PC-3 (cell line): ENCODE measurements around the gene PER2. TPM values are rescaled to one million over a fixed set of nuclear protein-coding genes. Genes with fewer than 3 reads are reported as not detected.

Source experiments
- ATAC-seq: fragments of 200-7000 bp; cut with Tn5 transposase; 2 replicates; pipeline ENCODE4 v1.9.1; 2020; ENCODE audit warnings: mild to moderate bottlenecking, moderate library complexity
- BruUV-seq: library from RNA; stranded (reverse); fragments of 400-500 nt; replicated peaks from 2 replicates; lab custom pipeline; 2021; lab: Mats Ljungman, UMichigan
- CTCF ChIA-PET: fragments of 300-600 bp; sonication (Branson Sonifier 250); formaldehyde crosslinking; loops from one replicate; lab custom pipeline; 2022; ENCODE audit warnings: antibody characterized with exemption; lab: Charles Lee
- POLR2A ChIA-PET: fragments of 300-600 bp; sonication (Branson Sonifier 250); formaldehyde crosslinking; loops from one replicate; lab custom pipeline; 2022; ENCODE audit warnings: antibody characterized with exemption; ENCODE audit not compliant: unreplicated experiment; lab: Charles Lee
- DNase-seq: peaks from one replicate; pipeline ENCODE4 v3.0.0-alpha.2; 2015
- H2AFZ ChIP-seq: fragments of 300-600 bp; sonication (generic); 2 replicates; pipeline ENCODE4 v1.6.0; 2016; ENCODE audit warnings: antibody characterized with exemption, low read length
- H3F3A ChIP-seq: fragments of 300-600 bp; sonication (generic); one replicate; pipeline ENCODE4 v1.6.0; 2017; ENCODE audit warnings: antibody characterized with exemption, low read length, control low read depth, mild to moderate bottlenecking; ENCODE audit not compliant: unreplicated experiment
- H3K27ac ChIP-seq: fragments of 300-600 bp; sonication (generic); 2 replicates; pipeline ENCODE4 v1.5.1; 2016; ENCODE audit warnings: mild to moderate bottlenecking, low read length
- H3K27me3 ChIP-seq: fragments of 300-600 bp; sonication (generic); 2 replicates; pipeline ENCODE4 v1.6.1; 2016; ENCODE audit warnings: low read length, mixed read lengths
- H3K36me3 ChIP-seq: fragments of 300-600 bp; sonication (generic); 2 replicates; pipeline ENCODE4 v1.6.1; 2016; ENCODE audit warnings: low read depth, mixed run types, low read length, mixed read lengths
- H3K4me1 ChIP-seq: fragments of 300-600 bp; sonication (generic); 2 replicates; pipeline ENCODE4 v1.5.1; 2016; ENCODE audit warnings: low read length; ENCODE audit not compliant: insufficient read depth
- H3K4me2 ChIP-seq: fragments of 300-600 bp; sonication (generic); 2 replicates; pipeline ENCODE4 v1.6.0; 2016; ENCODE audit warnings: low read length
- H3K4me3 ChIP-seq: fragments of 300-600 bp; sonication (generic); 2 replicates; pipeline ENCODE4 v1.5.1; 2016; ENCODE audit warnings: mild to moderate bottlenecking, low read length, mixed read lengths
- H3K79me2 ChIP-seq: fragments of 300-600 bp; sonication (generic); 2 replicates; pipeline ENCODE4 v1.6.1; 2017; ENCODE audit warnings: low read length, mixed read lengths
- H3K9ac ChIP-seq: fragments of 300-600 bp; sonication (generic); 2 replicates; pipeline ENCODE4 v1.6.0; 2016; ENCODE audit warnings: mild to moderate bottlenecking, low read length
- H3K9me2 ChIP-seq: fragments of 300-600 bp; sonication (generic); replicated peaks from 2 replicates; pipeline ENCODE4 v1.6.1; 2016; ENCODE audit warnings: mixed run types, low read length, mixed read lengths
- H3K9me3 ChIP-seq: fragments of 300-600 bp; sonication (generic); 2 replicates; pipeline ENCODE4 v1.6.1; 2016; ENCODE audit warnings: low read length, mixed read lengths
- H4K20me1 ChIP-seq: fragments of 300-600 bp; sonication (generic); 2 replicates; pipeline ENCODE4 v1.6.1; 2016; ENCODE audit warnings: low read length, mixed read lengths
- EZH2 ChIP-seq: fragments of 300-600 bp; sonication (generic); IDR thresholded peaks from one replicate; pipeline ENCODE4 v1.6.1; 2017; ENCODE audit warnings: antibody characterized with exemption, mild to moderate bottlenecking, low read length; ENCODE audit not compliant: unreplicated experiment
- EZH2phosphoT487 ChIP-seq: fragments of 300-600 bp; sonication (generic); IDR thresholded peaks from 2 replicates; pipeline ENCODE4 v1.6.1; 2018; ENCODE audit warnings: mild to moderate bottlenecking, antibody characterized with exemption, low read length, borderline replicate concordance
- intact Hi-C: fragments of 100-400 bp; cut with micrococcal nuclease; formaldehyde crosslinking; loops from 2 replicates; pipeline ENCODE4 v1.9.0; 2023
- total RNA-seq: library from RNA; depleted of rRNA; stranded (reverse); fragments of >200 nt; gene quantifications from 2 replicates; pipeline ENCODE4 v1.2.3, GENCODE V29; 2014
- TF ChIP-seq, protein P1 (sequence below): fragments of 300-600 bp; sonication (generic); conservative IDR thresholded peaks from 2 replicates; pipeline ENCODE4 v1.5.1; 2017; ENCODE audit warnings: antibody characterized with exemption, low read depth, mild to moderate bottlenecking, low read length

Gene PER2
- total RNA-seq, 1 experiment from 2014 or later, result 8.6 TPM

DNA sequence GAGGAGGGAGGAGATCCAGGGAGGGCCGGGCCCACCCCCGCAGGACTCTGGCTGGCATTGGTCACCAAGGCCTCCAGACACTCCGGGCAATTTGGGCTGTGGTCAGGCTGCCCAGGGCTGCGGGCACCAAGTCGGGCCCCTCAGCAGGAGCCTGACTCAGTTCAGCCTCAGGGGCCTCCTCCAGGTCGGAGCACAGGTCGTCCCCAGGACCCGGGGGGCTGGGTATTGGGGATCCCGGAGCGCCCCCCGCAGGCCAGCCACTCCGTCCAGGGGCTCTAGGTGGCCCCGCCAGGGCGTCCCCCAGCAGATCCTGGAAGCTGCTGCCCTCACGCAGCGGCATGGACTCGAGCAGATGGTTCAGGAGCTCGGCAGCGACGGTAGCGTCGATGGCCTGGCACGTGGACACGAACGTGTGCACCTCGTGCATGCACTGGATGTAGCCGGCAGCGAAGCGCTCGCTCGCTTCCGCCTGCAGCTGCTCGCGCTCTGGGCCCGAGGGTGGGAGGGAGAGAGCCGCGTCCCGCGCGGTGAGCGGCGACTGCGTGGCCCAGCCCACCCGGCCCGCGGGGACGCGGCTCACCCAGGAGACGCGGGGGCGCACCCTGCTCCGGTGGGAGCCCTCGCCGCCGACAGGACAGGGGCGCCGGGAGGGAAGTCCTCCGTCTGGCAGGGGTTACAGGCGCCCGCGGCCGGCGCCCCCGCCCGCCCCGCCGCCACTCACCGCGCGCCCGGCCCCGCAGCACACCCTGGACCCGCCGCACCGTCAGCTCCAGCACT lies 49.5 kb downstream of the PER2 start:
- ChIA-PET CTCF (no interaction called here), POLR2A (interaction anchor here (0.6 kb wide), 1 partner anchor 37 kb away, joined by 4 read pairs; no protein-coding TSS in a partner anchor)
- Histone ChIP-seq H3F3A (no peaks in the 10 kb centered on the region), H3K27ac (no peak overlapping the region), H3K27me3 (no peaks in the 10 kb centered on the region), H3K4me1 (peaks cover 4% of the 10 kb centered on the region; the same call in 1 of the 2 replicates), H3K36me3 (no peaks in the 10 kb centered on the region), H3K4me2 (0 out of 2 replicates have a peak overlapping the region, but pooled peaks have one; percentile 28), H3K9me2 (no peaks in the 10 kb centered on the region), H2AFZ (no peak overlapping the region), H3K4me3 (no peak overlapping the region), H3K79me2 (no peaks in the 10 kb centered on the region), H4K20me1 (no peaks in the 10 kb centered on the region), H3K9ac (no peak overlapping the region), H3K9me3 (no peaks in the 10 kb centered on the region)
- BruUV-seq, result no TSS peak
- no peak for DNase-seq
- no peak for ATAC-seq
- no peak for TF ChIP-seq EZH2phosphoT487
- TF ChIP-seq, protein P1, sequence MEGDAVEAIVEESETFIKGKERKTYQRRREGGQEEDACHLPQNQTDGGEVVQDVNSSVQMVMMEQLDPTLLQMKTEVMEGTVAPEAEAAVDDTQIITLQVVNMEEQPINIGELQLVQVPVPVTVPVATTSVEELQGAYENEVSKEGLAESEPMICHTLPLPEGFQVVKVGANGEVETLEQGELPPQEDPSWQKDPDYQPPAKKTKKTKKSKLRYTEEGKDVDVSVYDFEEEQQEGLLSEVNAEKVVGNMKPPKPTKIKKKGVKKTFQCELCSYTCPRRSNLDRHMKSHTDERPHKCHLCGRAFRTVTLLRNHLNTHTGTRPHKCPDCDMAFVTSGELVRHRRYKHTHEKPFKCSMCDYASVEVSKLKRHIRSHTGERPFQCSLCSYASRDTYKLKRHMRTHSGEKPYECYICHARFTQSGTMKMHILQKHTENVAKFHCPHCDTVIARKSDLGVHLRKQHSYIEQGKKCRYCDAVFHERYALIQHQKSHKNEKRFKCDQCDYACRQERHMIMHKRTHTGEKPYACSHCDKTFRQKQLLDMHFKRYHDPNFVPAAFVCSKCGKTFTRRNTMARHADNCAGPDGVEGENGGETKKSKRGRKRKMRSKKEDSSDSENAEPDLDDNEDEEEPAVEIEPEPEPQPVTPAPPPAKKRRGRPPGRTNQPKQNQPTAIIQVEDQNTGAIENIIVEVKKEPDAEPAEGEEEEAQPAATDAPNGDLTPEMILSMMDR, result no peak; the same call in 1 of the 2 replicates
- TF ChIP-seq EZH2, result no peak
- intact Hi-C loops, result no loop called here

DNA sequence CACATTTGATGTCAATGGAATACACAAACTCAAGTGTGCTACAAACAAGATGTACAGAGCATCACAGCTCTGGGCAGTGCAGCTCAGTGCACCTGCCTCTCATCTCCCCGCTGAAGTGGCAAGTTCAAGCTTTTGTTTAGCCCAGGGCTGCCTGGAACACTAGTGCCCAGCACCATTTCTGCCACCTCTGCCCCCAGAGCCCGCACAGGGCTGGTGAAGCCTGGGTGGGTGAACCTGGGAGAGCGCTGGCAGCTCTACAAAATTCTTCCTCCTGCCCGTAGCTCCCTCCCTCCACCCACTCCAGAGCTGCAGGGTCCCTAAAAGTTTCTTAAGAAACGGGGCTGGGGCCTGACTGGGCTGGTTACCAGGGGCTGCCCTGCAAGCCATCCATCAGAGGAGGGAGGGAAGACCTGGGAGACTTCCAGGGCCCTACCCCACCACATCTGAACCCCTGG lies 50.1 kb downstream of the PER2 start:
- intact Hi-C loops, result no loop called here
- POLR2A ChIA-PET, result interaction anchor here (0.6 kb wide), 1 partner anchor 36 kb away, joined by 4 read pairs; no protein-coding TSS in a partner anchor

More for the DNA sequence above, 50.1 kb downstream of the PER2 start:
- H2AFZ ChIP-seq, result no peak overlapping the region
- no peak overlapping the region for H3K4me2 ChIP-seq
- H3K9me2 ChIP-seq, result no peaks in the 10 kb centered on the region
- DNase-seq (no peak), ATAC-seq (no peak)
- no peak for TF ChIP-seq EZH2
- TF ChIP-seq, protein P1, result no peak
- no peak for TF ChIP-seq EZH2phosphoT487
- no peaks in the 10 kb centered on the region for H3K9me3 ChIP-seq
- no peaks in the 10 kb centered on the region for H3K79me2 ChIP-seq
- no peaks in the 10 kb centered on the region for H3F3A ChIP-seq
- H3K4me3 ChIP-seq, result no peak overlapping the region
- H3K27me3 ChIP-seq, result no peaks in the 10 kb centered on the region
- H3K9ac ChIP-seq, result no peak overlapping the region
- H3K36me3 ChIP-seq, result no peaks in the 10 kb centered on the region
- H4K20me1 ChIP-seq, result no peaks in the 10 kb centered on the region
- TSS peak; percentile 44 for BruUV-seq
- H3K4me1 ChIP-seq, result peaks cover 4% of the 10 kb centered on the region; the same call in 1 of the 2 replicates
- no peak overlapping the region for H3K27ac ChIP-seq
- CTCF ChIA-PET, result no interaction called here
